Stimulated activated CD8-positive, alpha-beta memory T cell treated with anti-CD3 and anti-CD28 coated beads, Interleukin-4, amount 100 ng/mL, for 1 hour (primary cell): ENCODE data around the gene RAB4A.
"Not testable (repeated sequence)": the region's sequence is repeated elsewhere in the genome, so short reads cannot be mapped to it uniquely, and the experiment has no call there.

Experiments
- DNase-seq, 2 donors: peaks; one replicate each; pipeline ENCODE4 v3.0.0-alpha.2; 2020; ENCODE audit warnings: low read depth in 2 of 2, low spot score in 1 of 2

Gene RAB4A

GRCh38 chr1:229296541-229296941 lies 25.6 kb downstream of the RAB4A start:
- no peak for DNase-seq

- no peak for DNase-seq
These were observed 26.8 kb downstream of the RAB4A start for GRCh38 chr1:229297746-229298145.

GRCh38 chr1:229298420-229298819 lies 27.5 kb downstream of the RAB4A start:
- no peak for DNase-seq

- DNase-seq, result no peak
These were observed 28.1 kb downstream of the RAB4A start for GRCh38 chr1:229298887-229299503.

- no peak for DNase-seq
These were observed 29.3 kb downstream of the RAB4A start for GRCh38 chr1:229300099-229300757.

- DNase-seq, result no peak
These were observed 31.8 kb downstream of the RAB4A start for GRCh38 chr1:229302740-229303139.

- no peak for DNase-seq
These were observed 32.9 kb downstream of the RAB4A start for GRCh38 chr1:229303855-229304254.

- no peak for DNase-seq
These were observed 34.5 kb downstream of the RAB4A start for GRCh38 chr1:229305392-229305791.

GRCh38 chr1:229309074-229309473 lies 38.2 kb downstream of the RAB4A start:
- no peak for DNase-seq

GRCh38 chr1:229309684-229310083 lies 38.8 kb downstream of the RAB4A start:
- no peak for DNase-seq

GRCh38 chr1:229310833-229311232 lies 39.9 kb downstream of the RAB4A start:
- no peak for DNase-seq

GRCh38 chr1:229316166-229316565 lies 45.3 kb downstream of the RAB4A start:
- no peak for DNase-seq

- no peak for DNase-seq
These were observed 47.1 kb downstream of the RAB4A start for GRCh38 chr1:229318056-229318455.

- no peak for DNase-seq
These were observed 48.6 kb downstream of the RAB4A start for GRCh38 chr1:229319487-229319886.

- no peak for DNase-seq
These were observed 52.3 kb downstream of the RAB4A start for GRCh38 chr1:229323201-229323600.

GRCh38 chr1:229323885-229324553 lies 53.1 kb downstream of the RAB4A start:
- no peak for DNase-seq

GRCh38 chr1:229325401-229325800 lies 54.5 kb downstream of the RAB4A start:
- DNase-seq, result no peak

GRCh38 chr1:229325853-229326487 lies 55.1 kb downstream of the RAB4A start:
- no peak for DNase-seq

- no peak for DNase-seq
These were observed 55.7 kb downstream of the RAB4A start for GRCh38 chr1:229326601-229327000.

GRCh38 chr1:229327765-229328164 lies 56.9 kb downstream of the RAB4A start:
- not testable (repeated sequence) for DNase-seq

GRCh38 chr1:229328598-229329362 lies 57.9 kb downstream of the RAB4A start:
- DNase-seq, result no peak
